Activated T-cell treated with anti-CD3 and anti-CD28 coated beads, Interleukin-2, amount 50 U/mL, for 48 hours (primary cell): ENCODE measurements around the gene NKX3-2.

ENCODE experiments used
- DNase-seq, 2 experiments: peaks; one replicate each; pipeline ENCODE4 v3.0.0-alpha.2; 2020

NKX3-2 gene

DNA sequence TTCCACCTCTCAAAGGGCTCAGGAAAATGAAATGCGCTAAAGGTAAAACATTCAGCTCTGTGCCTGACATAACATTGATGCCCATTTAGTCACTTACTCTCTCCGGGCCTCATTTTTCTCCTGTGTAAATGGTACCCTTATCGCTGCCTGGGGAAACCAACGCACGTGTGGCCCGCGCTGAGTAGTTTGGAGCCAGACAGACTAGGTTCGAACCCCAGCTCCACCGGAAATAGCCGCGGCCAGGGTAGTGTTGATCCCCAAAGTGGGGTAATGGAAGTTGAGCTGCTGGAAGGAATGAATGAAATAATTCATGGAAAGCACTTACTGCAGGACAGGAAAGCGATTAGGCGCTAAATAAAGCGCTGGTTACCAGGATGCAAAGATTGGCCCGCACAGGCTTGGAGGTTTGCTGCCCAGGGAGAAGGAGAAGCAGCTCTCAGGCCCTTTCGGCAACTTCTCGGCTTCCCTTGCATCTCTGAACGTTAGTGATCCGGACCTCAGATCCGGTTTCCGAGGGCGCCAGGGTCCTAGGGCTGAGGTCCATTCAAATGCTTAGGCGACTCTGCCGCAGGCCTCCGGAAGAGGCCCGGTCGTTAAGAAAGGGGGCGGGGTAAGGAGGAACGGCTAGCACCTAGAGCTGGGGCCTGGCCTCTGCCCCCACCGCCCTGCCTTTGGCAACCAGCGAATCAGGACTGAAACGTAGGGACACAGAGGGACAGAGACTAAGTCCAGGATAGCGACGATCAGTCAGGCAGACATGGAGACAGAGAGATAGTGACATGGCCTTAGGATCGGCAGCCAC is 13.3 kb downstream of the NKX3-2 start:
- no peak for DNase-seq

DNA sequence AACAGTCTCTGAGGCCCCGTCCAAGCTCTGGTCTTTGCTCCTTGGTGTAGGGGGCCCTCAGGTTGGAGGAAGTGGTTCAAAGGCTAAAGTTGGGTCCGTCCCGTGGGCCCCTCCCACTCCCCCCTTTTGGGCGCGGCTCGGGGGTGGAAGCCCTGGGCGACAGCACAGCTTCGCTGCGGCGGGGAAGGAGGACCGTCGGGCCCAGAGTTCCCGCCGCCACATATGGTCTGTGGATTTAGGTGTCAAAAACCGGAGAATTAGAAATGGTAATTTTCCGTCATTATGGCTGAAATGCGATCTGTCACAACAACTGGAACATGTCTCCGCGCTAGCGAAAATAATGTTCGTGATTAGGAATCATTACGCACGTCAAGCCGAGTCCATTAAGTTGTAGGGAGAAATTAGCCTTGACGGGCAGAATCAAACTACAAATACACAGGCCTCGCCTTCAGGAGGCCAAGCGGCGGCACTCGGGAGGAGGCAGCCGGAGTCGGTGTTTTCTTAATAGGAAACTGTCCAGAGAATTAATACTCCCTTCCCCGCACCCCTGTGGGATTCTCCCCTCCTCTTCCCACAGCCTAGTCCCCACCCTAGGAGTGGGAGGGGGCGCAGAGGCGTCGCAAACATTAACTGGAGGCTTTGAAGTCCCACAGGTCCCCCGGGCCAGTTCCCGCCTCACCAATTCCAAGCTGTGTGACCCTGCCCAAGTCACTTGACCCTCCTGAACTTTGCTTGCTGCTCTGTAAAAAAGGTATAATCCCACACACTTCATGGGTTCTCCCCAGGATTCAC is 15.0 kb downstream of the NKX3-2 start:
- DNase-seq = no peak

GRCh38 chr4:13528821-13529127 is 15.5 kb downstream of the NKX3-2 start:
- no peak for DNase-seq

- DNase-seq = peak; percentile 49 to 50
Observed at GRCh38 chr4:13527981-13528820, 16.1 kb downstream of the NKX3-2 start.

DNA sequence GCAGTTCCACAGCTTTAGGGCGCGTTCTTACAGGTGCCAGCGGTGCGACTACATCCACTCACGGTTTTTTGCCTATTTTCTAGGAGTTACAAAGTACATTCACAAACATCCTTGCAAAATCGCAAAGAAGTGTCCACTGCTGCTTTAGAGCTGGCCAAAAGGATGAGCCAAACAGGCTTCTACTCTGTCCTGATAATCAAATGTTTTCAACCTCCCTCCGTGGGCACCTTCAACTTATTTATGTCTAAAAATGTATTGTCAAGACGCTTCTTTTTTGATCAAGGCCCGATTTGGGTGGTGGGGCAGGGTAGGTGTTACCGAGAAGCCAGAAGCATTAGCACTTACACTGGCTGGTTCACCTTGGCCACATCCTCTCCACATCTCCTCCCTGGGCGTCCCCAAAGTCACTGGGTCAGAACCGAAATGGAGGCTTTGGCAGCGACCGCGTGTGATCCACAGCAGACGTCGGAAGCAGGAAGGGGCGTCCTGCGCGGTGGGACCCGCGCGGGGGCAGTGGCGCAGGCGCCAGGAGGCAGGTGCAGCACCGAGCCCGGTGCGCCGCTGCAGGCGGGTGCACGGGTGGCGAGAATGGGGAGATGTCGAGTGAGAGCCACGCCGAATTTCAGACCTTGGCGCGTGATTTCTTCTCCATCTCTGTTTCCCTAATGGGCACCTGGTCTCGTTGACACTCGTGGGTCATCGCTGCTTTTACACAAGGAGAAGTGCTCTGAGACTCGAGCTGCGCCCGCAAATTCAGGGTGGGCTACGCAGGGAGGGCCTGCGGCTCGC is 16.9 kb downstream of the NKX3-2 start:
- no peak for DNase-seq

DNA sequence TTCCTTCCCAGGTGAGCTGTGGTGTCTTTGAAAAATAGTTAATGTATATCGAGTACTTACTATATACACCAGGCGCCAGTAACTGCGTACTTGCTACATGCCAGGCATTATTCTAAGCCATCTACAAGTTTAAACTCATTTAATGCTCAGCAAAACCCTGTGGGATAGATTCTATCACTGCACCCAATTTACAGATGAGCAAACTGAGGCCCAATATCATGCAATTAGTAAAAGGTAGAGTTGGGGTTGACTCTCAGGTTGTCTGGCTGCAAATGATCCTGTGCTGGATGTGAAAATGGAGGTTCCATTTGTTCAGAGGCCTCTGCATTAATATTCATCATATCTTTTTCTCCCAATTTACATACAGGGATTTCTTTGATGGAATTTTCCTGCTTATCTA is 17.6 kb downstream of the NKX3-2 start:
- DNase-seq = no peak

GRCh38 chr4:13525606-13526281 is 18.6 kb downstream of the NKX3-2 start:
- no peak for DNase-seq

- DNase-seq = no peak
Observed at GRCh38 chr4:13524504-13525243, 19.6 kb downstream of the NKX3-2 start.

DNA sequence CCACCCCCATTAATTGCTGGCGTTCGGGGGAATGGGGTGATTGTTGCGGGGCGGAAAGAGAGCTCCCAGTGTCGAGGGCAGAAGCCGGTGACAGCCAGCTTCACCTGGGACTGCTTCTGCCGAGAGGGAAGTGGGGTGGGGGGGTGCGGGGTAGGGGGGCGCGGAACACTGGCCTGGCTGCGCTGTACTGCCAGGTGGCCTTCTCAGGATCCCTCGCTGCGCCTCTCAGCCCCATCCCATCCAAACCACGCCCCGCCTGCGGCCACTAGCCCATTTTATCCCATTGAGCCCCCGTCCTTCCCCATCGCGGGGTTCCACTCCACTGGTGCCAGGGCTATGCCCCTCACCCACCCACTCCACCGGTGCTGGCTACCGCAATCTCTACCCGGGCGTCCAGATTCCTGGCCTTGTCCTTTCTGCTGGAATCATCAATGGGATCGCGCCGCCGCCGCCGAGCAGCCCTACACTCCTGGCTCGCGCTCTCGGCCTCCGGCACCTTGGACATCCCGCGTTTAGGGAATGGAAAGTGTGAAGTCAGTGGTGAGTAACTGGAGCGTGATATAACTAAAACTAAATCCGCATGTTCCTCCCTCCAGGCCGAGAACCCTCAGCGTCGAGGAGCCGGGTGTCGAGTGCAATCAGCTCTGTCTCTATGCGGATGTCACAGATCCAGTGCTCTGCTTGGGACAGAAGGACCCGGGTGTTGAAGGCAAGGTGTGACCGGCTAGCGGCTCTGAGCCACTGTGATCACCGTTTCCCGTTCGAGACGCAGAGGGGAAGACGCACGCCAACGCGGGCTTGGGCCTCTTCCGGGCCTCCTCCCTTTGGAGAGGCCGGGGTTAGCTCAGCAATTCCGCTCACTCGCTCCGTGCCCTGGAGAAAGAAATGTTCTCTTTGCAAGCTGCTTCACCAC is 20.5 kb downstream of the NKX3-2 start:
- DNase-seq = no peak

- peak in 1 of 2 experiments; percentile 25 for DNase-seq
Observed at GRCh38 chr4:13523105-13523477, 21.2 kb downstream of the NKX3-2 start.

- DNase-seq = peak; percentile 25 to 41
Observed at GRCh38 chr4:13522282-13523104, 21.8 kb downstream of the NKX3-2 start.

GRCh38 chr4:13521047-13521446 is 23.3 kb downstream of the NKX3-2 start:
- DNase-seq = no peak

- no peak for DNase-seq
Observed at GRCh38 chr4:13516315-13516860, 27.9 kb downstream of the NKX3-2 start.

DNA sequence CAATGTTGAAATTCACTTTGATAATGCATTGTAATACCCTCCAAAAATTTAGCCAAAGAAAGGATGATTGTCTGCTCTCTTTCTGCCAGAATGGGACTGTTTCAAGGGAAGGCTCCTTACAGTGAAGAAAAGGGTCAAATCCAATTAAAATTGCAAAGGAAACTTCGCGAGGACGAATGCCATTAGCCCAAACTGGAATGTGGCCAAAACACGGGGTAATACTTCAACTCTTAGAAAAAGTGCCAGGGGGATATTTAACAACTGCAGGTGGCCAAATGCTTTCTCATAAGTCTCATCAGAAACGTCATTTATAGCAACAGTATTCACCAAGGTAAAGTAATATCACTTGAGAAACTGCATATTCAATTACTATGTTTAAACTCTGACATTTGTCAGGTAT is 29.0 kb downstream of the NKX3-2 start:
- no peak for DNase-seq

DNA sequence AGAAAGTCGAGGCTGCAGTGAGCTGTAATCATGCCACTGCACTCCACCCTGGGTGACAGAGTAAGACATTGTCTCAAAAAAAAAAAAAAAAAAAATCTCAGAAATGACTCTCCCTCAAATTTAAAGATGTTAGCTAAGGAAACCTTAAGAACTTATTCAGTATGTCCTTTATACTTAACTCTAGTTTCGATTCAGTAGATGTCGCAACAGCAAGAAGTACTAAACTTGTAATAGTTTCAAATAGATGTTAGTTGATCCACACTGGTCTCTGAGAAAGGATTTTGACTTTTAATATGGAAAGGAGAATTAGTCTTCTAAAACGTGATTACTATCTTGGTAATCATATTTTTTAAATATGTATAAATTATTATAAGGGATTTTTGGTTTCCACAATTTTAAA is 29.6 kb downstream of the NKX3-2 start:
- DNase-seq = no peak

GRCh38 chr4:13511101-13511500 is 33.2 kb downstream of the NKX3-2 start:
- DNase-seq = no peak

GRCh38 chr4:13509442-13509841 is 34.9 kb downstream of the NKX3-2 start:
- DNase-seq = no peak

GRCh38 chr4:13504374-13504773 is 39.9 kb downstream of the NKX3-2 start:
- no peak for DNase-seq

DNA sequence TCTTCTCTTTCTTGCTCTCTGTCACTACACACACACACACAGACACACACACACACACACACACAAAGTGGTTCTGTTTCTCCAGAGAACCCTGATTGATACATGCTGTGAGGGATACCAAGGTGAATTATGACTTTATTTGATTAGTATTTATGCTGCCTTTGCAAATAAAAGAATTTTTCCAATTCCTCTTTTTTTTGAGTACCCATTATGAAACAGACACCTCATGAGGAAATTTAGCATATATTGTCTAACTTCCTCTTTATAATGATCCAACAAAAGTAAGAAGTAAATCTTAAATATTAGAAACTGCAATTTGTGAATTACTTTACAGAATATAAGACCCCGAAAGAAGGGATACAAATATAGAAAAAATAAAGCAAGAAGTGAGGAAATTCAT is 45.8 kb downstream of the NKX3-2 start:
- no peak for DNase-seq
